HG02852 (cell line): ENCODE measurements around the gene MBNL1.
"Not testable (repeated sequence)": the region's sequence is repeated elsewhere in the genome, so short reads cannot be mapped to it uniquely, and the experiment has no call there.

Source experiments
- ATAC-seq: cut with Tn5 transposase; IDR thresholded peaks from one replicate; pipeline ENCODE4 v1.9.1; 2021; ENCODE audit warnings: mild to moderate bottlenecking, moderate library complexity; ENCODE audit not compliant: unreplicated experiment

The MBNL1 gene

GRCh38 chr3:152372633-152373032 lies 103.9 kb downstream of the MBNL1 start:
- ATAC-seq: not testable (repeated sequence)

- no peak for ATAC-seq
Observed at GRCh38 chr3:152373379-152373778, 104.7 kb downstream of the MBNL1 start.

GRCh38 chr3:152374262-152374990 lies 105.7 kb downstream of the MBNL1 start:
- peak; percentile 39 for ATAC-seq

GRCh38 chr3:152375546-152375945 lies 106.8 kb downstream of the MBNL1 start:
- no peak for ATAC-seq

GRCh38 chr3:152376351-152377183 lies 107.8 kb downstream of the MBNL1 start:
- peak; percentile 76 for ATAC-seq

GRCh38 chr3:152377184-152377570 lies 108.4 kb downstream of the MBNL1 start:
- peak; percentile 14 for ATAC-seq

GRCh38 chr3:152379415-152380042 lies 110.8 kb downstream of the MBNL1 start:
- ATAC-seq: no peak

- ATAC-seq: no peak
Observed at GRCh38 chr3:152380043-152380442, 111.3 kb downstream of the MBNL1 start.

- ATAC-seq: peak; percentile 48
Observed at GRCh38 chr3:152381881-152382295, 113.2 kb downstream of the MBNL1 start.

- peak; percentile 36 for ATAC-seq
Observed at GRCh38 chr3:152382312-152383135, 113.8 kb downstream of the MBNL1 start.

- ATAC-seq: no peak
Observed at GRCh38 chr3:152383136-152383606, 114.4 kb downstream of the MBNL1 start.

GRCh38 chr3:152384412-152384811 lies 115.7 kb downstream of the MBNL1 start:
- ATAC-seq: no peak

GRCh38 chr3:152385761-152386160 lies 117.0 kb downstream of the MBNL1 start:
- no peak for ATAC-seq

GRCh38 chr3:152386208-152386607 lies 117.5 kb downstream of the MBNL1 start:
- no peak for ATAC-seq

GRCh38 chr3:152388631-152389030 lies 119.9 kb downstream of the MBNL1 start:
- no peak for ATAC-seq

- no peak for ATAC-seq
Observed at GRCh38 chr3:152389316-152389934, 120.7 kb downstream of the MBNL1 start.

GRCh38 chr3:152390647-152391046 lies 121.9 kb downstream of the MBNL1 start:
- no peak for ATAC-seq

GRCh38 chr3:152391671-152392070 lies 122.9 kb downstream of the MBNL1 start:
- no peak for ATAC-seq

- no peak for ATAC-seq
Observed at GRCh38 chr3:152392272-152392880, 123.6 kb downstream of the MBNL1 start.

GRCh38 chr3:152394246-152394645 lies 125.5 kb downstream of the MBNL1 start:
- no peak for ATAC-seq
